Brain pericyte (primary cell): ENCODE results near the gene AGER.

Experiments used
- DNase-seq: peaks from one replicate; pipeline ENCODE4 v3.0.0-alpha.2; 2012; ENCODE audit warnings: low read depth, low spot score

AGER gene

GRCh38 chr6:32168807-32169591 is 15.1 kb downstream of the AGER start:
- DNase-seq: no peak

GRCh38 chr6:32168350-32168749 is 15.7 kb downstream of the AGER start:
- no peak for DNase-seq

GRCh38 chr6:32167761-32168262 is 16.2 kb downstream of the AGER start:
- DNase-seq: no peak

- DNase-seq: no peak
Measured at GRCh38 chr6:32167154-32167760, 16.8 kb downstream of the AGER start.

- no peak for DNase-seq
Measured at GRCh38 chr6:32166411-32167061, 17.5 kb downstream of the AGER start.

- no peak for DNase-seq
Measured at GRCh38 chr6:32164295-32164694, 19.8 kb downstream of the AGER start, which contains the start of gene EGFL8. EGFL8 (plus strand) TSS chr6:32164595; CDS start chr6:32166166, 1,571 bp downstream.

GRCh38 chr6:32163559-32164258 is 20.3 kb downstream of the AGER start:
- DNase-seq: no peak

- DNase-seq: no peak
Measured at GRCh38 chr6:32158052-32158451, 26.0 kb downstream of the AGER start.

- no peak for DNase-seq
Measured at GRCh38 chr6:32156891-32157290, 27.2 kb downstream of the AGER start.

- no peak for DNase-seq
Measured at GRCh38 chr6:32154514-32155161, 29.4 kb downstream of the AGER start.

- peak; percentile 90 for DNase-seq
Measured at GRCh38 chr6:32153564-32154513, 30.2 kb downstream of the AGER start, which contains the start of gene PPT2. PPT2 (plus strand) TSS chr6:32154141; CDS start chr6:32154595, 454 bp downstream.

GRCh38 chr6:32152769-32153563 is 31.1 kb downstream of the AGER start:
- DNase-seq: no peak

GRCh38 chr6:32151863-32152768 is 31.9 kb downstream of the AGER start, which contains the start of gene PRRT1:
PRRT1 (minus strand) TSS chr6:32151939; CDS start chr6:32151827, 112 bp downstream.
- DNase-seq: no peak

GRCh38 chr6:32151181-32151862 is 32.7 kb downstream of the AGER start:
- no peak for DNase-seq

GRCh38 chr6:32149932-32150870 is 33.9 kb downstream of the AGER start:
- no peak for DNase-seq

GRCh38 chr6:32149092-32149755 is 34.8 kb downstream of the AGER start:
- DNase-seq: no peak
